K562 (cell line): Measurements from ENCODE around the gene RAB6B. TPM values are rescaled to one million over a fixed set of nuclear protein-coding genes. Genes with fewer than 3 reads are reported as not detected.

Experiments
- AFF1 ChIP-seq, 2 experiments: fragments of 450-650 bp; IDR thresholded peaks; 2 replicates each; pipeline ENCODE4 v1.6.1; 2018; ENCODE audit warnings: mild to moderate bottlenecking in 2 of 2, low read depth in 1 of 2; ENCODE audit not compliant: partially characterized antibody in 2 of 2
- CBFB ChIP-seq: sonication (generic); formaldehyde crosslinking; IDR thresholded peaks from 2 replicates; pipeline ENCODE4 v1.4.0; 2020; ENCODE audit warnings: mild to moderate bottlenecking, missing genetic modification reagents
- KDM2B ChIP-seq: fragments of 250-450 bp; sonication (Bioruptor Pico); IDR thresholded peaks from 2 replicates; pipeline ENCODE4 v1.8.0; 2021; ENCODE audit warnings: mild to moderate bottlenecking, moderate library complexity
- MAFF ChIP-seq: IDR thresholded peaks from 2 replicates; pipeline ENCODE4 v1.6.1; 2012; ENCODE audit warnings: low read length, improper control_type of control experiment
- MED1 ChIP-seq: sonication (generic); formaldehyde crosslinking; IDR thresholded peaks from 2 replicates; pipeline ENCODE4 v1.8.1; 2023; ENCODE audit warnings: missing genetic modification reagents, borderline replicate concordance
- RBM22 ChIP-seq: fragments of 200-400 bp; formaldehyde crosslinking; IDR thresholded peaks from 2 replicates; pipeline ENCODE4 v1.6.1; 2018; ENCODE audit warnings: low read length, low read depth; ENCODE audit not compliant: poor library complexity, severe bottlenecking
- SPI1 ChIP-seq: IDR thresholded peaks from 2 replicates; pipeline ENCODE4 v1.6.1; 2011; ENCODE audit warnings: low read depth, low read length, control low read depth, borderline replicate concordance
- TGIF2 ChIP-seq: sonication (generic); formaldehyde crosslinking; IDR thresholded peaks from 2 replicates; pipeline ENCODE4 v1.8.1; 2022; ENCODE audit warnings: mild to moderate bottlenecking, missing genetic modification reagents, moderate library complexity
- ZNF699 ChIP-seq: fragments of 250-450 bp; sonication (Bioruptor Pico); IDR thresholded peaks from 2 replicates; pipeline ENCODE4 v1.8.0; 2021; ENCODE audit warnings: mild to moderate bottlenecking, moderate library complexity; ENCODE audit not compliant: insufficient replicate concordance
- ZNF75A ChIP-seq: fragments of 450-650 bp; formaldehyde crosslinking; IDR thresholded peaks from 2 replicates; pipeline ENCODE4 v1.4.0; 2020; ENCODE audit warnings: mild to moderate bottlenecking
- polyA plus RNA-seq, 8 experiments: library from polyadenylated mRNA; depleted of rRNA in 4 of 8; stranded (reverse) in 5 of 8; unstranded in 3 of 8; fragments of >200 nt; fragmentation: Nextera tagmentation in 2 of 8; fragmentation: Illumina TruSeq in 1 of 8; extraction: Ambion mirVana in 2 of 8; extraction: Trizol in 1 of 8; gene quantifications; 2 replicates each; pipeline versions ENCODE4 v1.2.1 to v1.2.3, GENCODE V29; 2011 to 2014; ENCODE audit warnings: inconsistent platforms in 1 of 8, missing spikeins in 1 of 8
- total RNA-seq, 7 experiments: library from RNA; depleted of rRNA in 6 of 7; stranded (reverse); fragments of >200 nt in 6 of 7; fragmentation: Illumina TruSeq in 2 of 7; extraction: Trizol in 2 of 7; gene quantifications; 2 replicates each; pipeline versions ENCODE4 v1.2.1 to v1.2.3, GENCODE V29; 2011 to 2021; ENCODE audit warnings: low replicate concordance in 1 of 7

RAB6B gene
- total and polyA plus RNA-seq, 9 of the 15 experiments (the other 6 are each of a cell fraction or from before 2014, with no cell fraction given), result 0.60 to 18.1 (median 1.5) TPM

GRCh38 chr3:133805702-133806475 lies 89.8 kb downstream of the RAB6B start, which contains the start of gene SRPRB (continued):
- TF ChIP-seq AFF1 (IDR thresholded peaks at IDR 0.05; ENCODE audit: low read depth in 1 of 2, partially characterized antibody in 2 of 2) (no peak), ZNF699 (CRISPR knock-in tag) (no peak), CBFB (CRISPR knock-in tag) (no peak), RBM22 (no peak), KDM2B (no peak), MED1 (CRISPR knock-in tag) (no peak), ZNF75A (no peak), SPI1 (no peak), MAFF (no peak), TGIF2 (CRISPR knock-in tag) (no peak)
- TF ChIP-seq, all 486 proteins: peak for 70
